NCI-H2171 (cell line): ENCODE measurements around the gene ASAH2B.

Experiments
- DNase-seq: peaks from one replicate; lab custom pipeline; 2025; lab: John Stamatoyannopoulos, UW

The ASAH2B gene

DNA sequence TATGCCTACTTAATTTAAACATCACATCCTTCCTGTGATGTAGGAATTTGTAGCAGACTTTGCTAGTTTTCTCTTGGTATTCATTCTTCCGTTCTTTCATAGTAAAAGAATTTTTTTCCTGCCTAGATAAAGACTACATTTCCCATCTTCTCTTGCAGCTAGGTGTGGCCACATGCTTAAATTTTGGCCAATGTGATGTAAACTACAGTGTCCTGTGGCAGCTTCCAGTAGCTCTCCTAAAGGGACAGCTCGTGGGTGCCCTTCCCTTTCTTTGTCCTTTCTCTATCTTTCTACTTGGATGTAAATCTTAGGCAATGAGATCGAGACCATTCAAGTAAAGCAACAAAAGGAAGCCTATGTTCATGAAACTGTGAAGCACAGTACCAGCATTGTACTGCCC is 58.6 kb downstream of the ASAH2B start:
- DNase-seq, result no peak

DNA sequence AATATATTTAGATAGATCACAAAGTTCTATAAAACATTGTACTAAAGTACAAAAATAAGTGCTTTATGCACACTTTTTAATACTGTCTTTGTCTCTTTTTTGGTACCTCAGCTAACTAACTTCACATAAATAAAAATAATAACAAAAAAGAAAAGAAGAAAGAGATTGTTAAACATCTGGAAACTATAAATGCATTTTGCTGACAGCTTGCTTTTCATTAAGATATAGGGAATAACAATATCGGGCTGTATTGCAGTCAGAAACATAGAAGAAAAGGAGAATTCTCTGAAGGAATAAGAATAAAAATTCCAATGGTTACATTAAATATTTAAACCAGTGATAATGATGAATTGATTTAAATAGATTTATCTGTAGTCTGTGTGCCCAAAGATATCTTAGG is 59.9 kb downstream of the ASAH2B start:
- DNase-seq, result no peak

GRCh38 chr10:50805981-50806622 is 66.4 kb downstream of the ASAH2B start:
- no peak for DNase-seq

DNA sequence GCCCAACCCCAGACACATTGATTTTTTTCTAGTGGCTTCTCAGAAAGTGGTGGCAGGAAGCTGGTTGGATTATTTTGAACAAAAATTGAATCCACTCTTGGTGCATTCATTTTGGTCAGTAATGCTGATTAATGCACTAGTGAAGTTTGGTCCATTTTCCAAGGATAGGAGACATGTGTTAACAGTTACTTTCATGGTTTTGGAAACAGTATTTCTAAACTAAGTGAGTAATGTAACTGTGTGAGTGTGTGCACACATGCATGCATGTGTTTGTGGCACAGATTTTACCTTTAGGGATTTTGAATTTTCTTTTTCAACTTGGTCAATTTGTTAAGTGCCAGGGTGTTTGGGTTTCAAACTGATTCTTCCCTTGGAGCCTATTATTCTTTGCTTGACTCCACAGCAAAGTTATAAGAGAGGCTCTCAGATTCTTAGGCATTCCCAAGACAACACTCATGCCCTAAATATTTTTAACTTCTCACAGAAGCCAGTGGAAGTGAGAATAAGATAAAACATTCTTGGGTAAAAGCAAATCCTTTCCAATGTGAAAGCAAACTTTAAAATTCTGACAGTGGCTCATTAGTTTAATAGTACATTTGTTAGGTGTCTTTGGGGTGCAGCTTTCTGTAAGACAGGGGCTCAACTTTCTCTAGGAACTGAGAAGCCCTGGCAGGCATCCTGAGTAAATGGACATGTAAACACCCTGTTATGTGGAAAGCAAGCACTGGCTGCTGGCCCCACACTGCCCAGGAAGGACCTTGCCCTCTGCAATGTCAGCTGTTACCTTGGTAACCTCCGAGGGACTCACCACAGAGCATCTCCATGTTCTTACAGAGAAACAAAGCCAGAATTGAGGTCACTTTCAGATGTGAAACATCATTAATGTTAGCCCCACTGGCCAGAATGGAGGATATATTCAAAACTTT is 68.4 kb downstream of the ASAH2B start:
- no peak for DNase-seq
